ENCODE measurements around the gene PDE6H.

GRCh38 chr12:15004421-15004820 lies 31.6 kb downstream of the PDE6H start:
- TF ChIP-seq POLR2AphosphoS5 (IDR thresholded peaks at IDR 0.05; ENCODE audit: low read depth, low read length) (no peak), CTCF (IDR thresholded peaks at IDR 0.05) (no peak), TAF1 (IDR thresholded peaks at IDR 0.05; ENCODE audit: borderline replicate concordance, low read depth, low read length) (no peak), RAD21 (IDR thresholded peaks at IDR 0.05; ENCODE audit: low read length) (no peak), TCF12 (IDR thresholded peaks at IDR 0.05) (no peak), MAX (IDR thresholded peaks at IDR 0.05; ENCODE audit: low read depth) (no peak)

Measured in SK-N-SH (cell line).